Measurements from ENCODE around the gene MCCC2. TPM values are rescaled to one million over a fixed set of nuclear protein-coding genes. Genes with fewer than 3 reads are reported as not detected.
A peak's percentile ranks its signal among the peaks of the same experiment; 100 is the strongest.
"Not testable (repeated sequence)": the region's sequence is repeated elsewhere in the genome, so short reads cannot be mapped to it uniquely, and the experiment has no call there.

MCCC2 gene
- total RNA-seq, 2 donors from 2014 or later = 42.4 to 48.4 TPM

- DNase-seq = peak; percentile 67
- no peak overlapping the region for H3K9ac ChIP-seq (ENCODE audit: extremely low read depth, low read length, poor library complexity, severe bottlenecking)
- no peak overlapping the region for H3K27ac ChIP-seq (ENCODE audit: low read depth, low read length)
- H3K36me3 ChIP-seq (ENCODE audit: control insufficient read depth, insufficient read depth, low read length) = peaks cover 50% of the 10 kb centered on the region
- H3K4me3 ChIP-seq (ENCODE audit: low read length) = no peak overlapping the region
- no peak overlapping the region for H3K4me3 Mint-ChIP-seq
- peaks cover 8% of the 10 kb centered on the region for H3K9me3 Mint-ChIP-seq
- WGBS, 2 experiments (ENCODE audit: insufficient coverage in 1 of 2, insufficient read length in 1 of 2) = 65 to 92% methylated on average over 3 to 6 of the region's 6 CpGs
- no peaks in the 10 kb centered on the region for H3K4me1 Mint-ChIP-seq
- peaks cover 64% of the 10 kb centered on the region for H3K36me3 Mint-ChIP-seq (ENCODE audit: low read depth)
- H3K9me3 ChIP-seq (ENCODE audit: control insufficient read depth, low read length) = peaks cover 3% of the 10 kb centered on the region
- no peaks in the 10 kb centered on the region for H3K27me3 ChIP-seq (ENCODE audit: control insufficient read depth, insufficient read depth, low read length, poor library complexity, severe bottlenecking)
- H3K27me3 Mint-ChIP-seq (ENCODE audit: insufficient read depth) = no peaks in the 10 kb centered on the region
- TF ChIP-seq CTCF (conservative IDR thresholded peaks at IDR 0.05) = peak; percentile 85
- no peaks in the 10 kb centered on the region for H3K4me1 ChIP-seq (ENCODE audit: control insufficient read depth, insufficient read depth, low read length)
- H3K27ac Mint-ChIP-seq = no peak overlapping the region
These were observed 14.3 kb downstream of the MCCC2 start for GRCh38 chr5:71601222-71602026.

DNA sequence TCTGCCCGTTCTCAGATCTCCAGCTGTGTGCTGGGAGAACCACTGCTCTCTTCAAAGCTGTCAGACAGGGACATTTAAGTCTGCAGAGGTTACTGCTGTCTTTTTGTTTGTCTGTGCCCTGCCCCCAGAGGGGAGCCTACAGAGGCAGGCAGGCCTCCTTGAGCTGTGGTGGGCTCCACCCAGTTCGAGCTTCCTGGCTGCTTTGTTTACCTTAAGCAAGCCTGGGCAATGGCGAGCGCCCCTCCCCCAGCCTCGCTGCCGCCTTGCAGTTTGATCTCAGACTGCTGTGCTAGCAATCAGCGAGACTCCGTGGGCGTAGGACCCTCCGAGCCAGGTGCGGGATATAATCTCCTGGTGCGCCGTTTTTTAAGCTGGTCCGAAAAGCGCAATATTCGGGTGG lies 22.8 kb downstream of the MCCC2 start:
- H3K4me1 ChIP-seq (ENCODE audit: control insufficient read depth, insufficient read depth, low read length); H3K27me3 ChIP-seq (ENCODE audit: control insufficient read depth, insufficient read depth, low read length, poor library complexity, severe bottlenecking); H3K4me3 Mint-ChIP-seq; H3K4me1 Mint-ChIP-seq; H3K9ac ChIP-seq (ENCODE audit: extremely low read depth, low read length, poor library complexity, severe bottlenecking); H3K27ac ChIP-seq (ENCODE audit: low read depth, low read length); DNase-seq; H3K4me3 ChIP-seq (ENCODE audit: low read length); H3K27ac Mint-ChIP-seq; H3K27me3 Mint-ChIP-seq (ENCODE audit: insufficient read depth): not testable (repeated sequence)
- 98% methylated on average over 9 of the region's 16 CpGs; no CpG with 5 or more reads in 1 of the 2 experiments for WGBS, 2 experiments (ENCODE audit: insufficient coverage in 1 of 2, insufficient read length in 1 of 2)
- Mint-ChIP-seq H3K36me3 (ENCODE audit: low read depth) (peaks cover 36% of the 10 kb centered on the region), H3K9me3 (peaks cover 18% of the 10 kb centered on the region)
- Histone ChIP-seq H3K9me3 (ENCODE audit: control insufficient read depth, low read length) (peaks cover 14% of the 10 kb centered on the region), H3K36me3 (ENCODE audit: control insufficient read depth, insufficient read depth, low read length) (peaks cover 15% of the 10 kb centered on the region)

- H3K36me3 Mint-ChIP-seq (ENCODE audit: low read depth) = peaks cover 45% of the 10 kb centered on the region
- Histone ChIP-seq H3K9me3 (ENCODE audit: control insufficient read depth, low read length) (peaks cover 7% of the 10 kb centered on the region), H3K4me1 (ENCODE audit: control insufficient read depth, insufficient read depth, low read length) (no peaks in the 10 kb centered on the region), H3K27me3 (ENCODE audit: control insufficient read depth, insufficient read depth, low read length, poor library complexity, severe bottlenecking) (no peaks in the 10 kb centered on the region), H3K36me3 (ENCODE audit: control insufficient read depth, insufficient read depth, low read length) (peaks cover 16% of the 10 kb centered on the region), H3K27ac (ENCODE audit: low read depth, low read length) (no peak overlapping the region), H3K4me3 (ENCODE audit: low read length) (no peak overlapping the region), H3K9ac (ENCODE audit: extremely low read depth, low read length, poor library complexity, severe bottlenecking) (no peak overlapping the region)
- DNase-seq = no peak
- no peak overlapping the region for H3K27ac Mint-ChIP-seq
- peaks cover 6% of the 10 kb centered on the region for H3K4me1 Mint-ChIP-seq
- peaks cover 4% of the 10 kb centered on the region for H3K9me3 Mint-ChIP-seq
- no peak overlapping the region for H3K4me3 Mint-ChIP-seq
- 63 to 68% methylated on average over 3 to 4 of the region's 4 CpGs for WGBS, 2 experiments (ENCODE audit: insufficient coverage in 1 of 2, insufficient read length in 1 of 2)
- TF ChIP-seq CTCF (conservative IDR thresholded peaks at IDR 0.05) = no peak
- no peaks in the 10 kb centered on the region for H3K27me3 Mint-ChIP-seq (ENCODE audit: insufficient read depth)
These were observed 28.7 kb downstream of the MCCC2 start for GRCh38 chr5:71615809-71616208.

Measured in endodermal cell (in vitro differentiated cells).